Fibroblast of skin of right biceps (primary cell): ENCODE results near the gene POLR2J3.

Experiments used
- DNase-seq: peaks from one replicate; pipeline ENCODE4 v3.0.0-alpha.2; 2013

The POLR2J3 gene

GRCh38 chr7:102517550-102518147, 54.7 kb downstream of the POLR2J3 start, which contains the start of gene RASA4B:
Gene RASA4B, minus strand, starts transcription at chr7:102517777. Its CDS starts 67 bp downstream, at chr7:102517710.
- DNase-seq = peak; percentile 16
